Measurements from ENCODE around the gene MCHR1.
"Not testable (repeated sequence)": the region's sequence is repeated elsewhere in the genome, so short reads cannot be mapped to it uniquely, and the experiment has no call there.

Gene MCHR1

DNA sequence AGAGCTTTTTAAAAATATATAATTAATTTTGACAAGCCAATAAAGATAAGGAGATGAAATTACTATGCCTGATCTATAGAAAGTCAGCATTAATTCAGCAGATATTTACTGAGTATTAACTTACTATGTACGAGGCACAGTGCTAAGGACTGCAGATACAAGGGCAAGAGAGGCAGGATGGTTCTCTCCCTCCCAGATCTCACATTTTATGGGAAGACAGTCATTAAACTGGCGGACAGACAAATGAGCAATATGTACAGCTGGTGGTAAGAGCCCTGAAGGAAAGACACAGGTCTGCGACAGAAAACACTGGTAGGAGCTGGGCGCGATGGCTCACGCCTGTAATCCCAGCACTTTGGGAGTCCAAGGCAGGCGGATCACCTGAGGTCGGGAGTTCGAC, 36.8 kb downstream of the MCHR1 start:
- H3K4me1 ChIP-seq (ENCODE audit: control insufficient read depth, low read length), result 0 out of 2 replicates have a peak, but pooled peaks cover 4% of the 10 kb centered on the region
- no peaks in the 10 kb centered on the region for H3K36me3 ChIP-seq (ENCODE audit: control insufficient read depth, low read length)
- TF ChIP-seq EZH2phosphoT487 (IDR thresholded peaks at IDR 0.05; ENCODE audit: borderline replicate concordance, low read length), result no peak
- TF ChIP-seq CTCF (IDR thresholded peaks at IDR 0.05; ENCODE audit: low read depth, low read length, poor library complexity, severe bottlenecking), result no peak

GRCh38 chr22:40717657-40718056, 38.4 kb downstream of the MCHR1 start:
- H3K27me3 ChIP-seq (ENCODE audit: control insufficient read depth, low read length), result peaks cover 23% of the 10 kb centered on the region
- H3F3A ChIP-seq (ENCODE audit: control insufficient read depth, insufficient read depth); H3K9me2 ChIP-seq (replicated peaks; ENCODE audit: control insufficient read depth, low read length); H3K4me2 ChIP-seq (ENCODE audit: low read length); H3K9me3 ChIP-seq (ENCODE audit: control insufficient read depth, insufficient read depth, low read length); H4K20me1 ChIP-seq (ENCODE audit: control insufficient read depth, insufficient read depth, low read depth, low read length); H3K79me2 ChIP-seq (ENCODE audit: control insufficient read depth, low read length); H3K36me3 ChIP-seq (ENCODE audit: control insufficient read depth, low read length); H3K4me3 ChIP-seq (ENCODE audit: low read length); H3K4me1 ChIP-seq (ENCODE audit: control insufficient read depth, low read length); H3K27ac ChIP-seq (ENCODE audit: low read depth, low read length): not testable (repeated sequence)

More for the DNA sequence above, 36.8 kb downstream of the MCHR1 start:
- no peak overlapping the region for H3K4me3 ChIP-seq (ENCODE audit: low read length)
- H3K4me2 ChIP-seq (ENCODE audit: low read length), result no peak overlapping the region
- no peaks in the 10 kb centered on the region for H3K79me2 ChIP-seq (ENCODE audit: control insufficient read depth, low read length)
- no peaks in the 10 kb centered on the region for H3K9me3 ChIP-seq (ENCODE audit: control insufficient read depth, insufficient read depth, low read length)
- H3K27me3 ChIP-seq (ENCODE audit: control insufficient read depth, low read length), result peaks cover 23% of the 10 kb centered on the region
- no peaks in the 10 kb centered on the region for H3K9me2 ChIP-seq (replicated peaks; ENCODE audit: control insufficient read depth, low read length)
- H3K27ac ChIP-seq (ENCODE audit: low read depth, low read length), result no peak overlapping the region
- H4K20me1 ChIP-seq (ENCODE audit: control insufficient read depth, insufficient read depth, low read depth, low read length), result no peaks in the 10 kb centered on the region
- no peaks in the 10 kb centered on the region for H3F3A ChIP-seq (ENCODE audit: control insufficient read depth, insufficient read depth)

DNA sequence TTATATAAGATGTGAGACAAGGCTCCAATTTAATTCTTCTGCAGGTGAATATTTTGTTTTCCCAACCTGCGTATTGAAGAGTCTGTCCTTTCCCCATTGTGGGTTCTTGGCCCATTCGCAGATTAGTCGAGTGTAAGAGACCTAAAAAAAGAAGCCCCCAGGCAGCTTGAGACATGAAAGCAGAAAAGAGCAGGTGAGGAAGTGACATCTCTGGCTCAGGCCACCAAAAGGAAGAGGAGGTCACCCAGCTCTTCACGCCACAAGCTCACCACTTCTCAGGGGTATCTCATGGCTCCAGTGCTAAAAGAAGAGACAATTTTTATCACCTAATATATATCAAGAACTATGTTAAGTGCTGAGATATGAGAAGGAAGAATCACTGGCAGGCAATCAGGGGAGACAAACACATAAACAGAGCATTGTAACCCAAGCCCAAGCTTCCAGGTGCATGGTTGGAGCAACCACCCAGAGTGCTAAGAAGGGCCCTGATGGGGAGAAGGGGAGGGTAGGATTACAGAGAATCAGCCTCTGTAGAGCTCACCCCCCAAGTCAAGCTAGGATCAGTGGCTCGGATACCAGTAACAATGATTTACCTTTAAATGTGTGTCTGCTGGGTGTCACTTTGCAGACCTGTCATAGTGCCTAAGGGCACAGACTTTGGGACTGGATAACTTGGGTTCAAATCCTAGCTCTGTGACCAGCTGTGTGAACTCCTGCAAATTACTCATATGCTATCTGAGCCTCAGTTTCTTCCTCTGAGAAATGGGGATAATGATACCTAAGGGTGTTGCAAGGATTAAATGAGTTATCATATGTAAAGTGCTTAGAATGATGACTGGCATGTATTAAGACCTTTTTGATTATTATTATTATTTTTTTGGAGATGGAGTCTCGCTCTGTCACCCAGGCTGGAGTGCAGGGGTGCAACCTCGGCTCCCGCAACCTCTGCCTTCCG, 39.2 kb downstream of the MCHR1 start:
- Histone ChIP-seq H3K36me3 (ENCODE audit: control insufficient read depth, low read length) (no peaks in the 10 kb centered on the region), H3K4me1 (ENCODE audit: control insufficient read depth, low read length) (0 out of 2 replicates have a peak, but pooled peaks cover 4% of the 10 kb centered on the region), H3K9me2 (replicated peaks; ENCODE audit: control insufficient read depth, low read length) (no peaks in the 10 kb centered on the region), H3F3A (ENCODE audit: control insufficient read depth, insufficient read depth) (no peaks in the 10 kb centered on the region), H3K27ac (ENCODE audit: low read depth, low read length) (no peak overlapping the region), H3K4me2 (ENCODE audit: low read length) (no peak overlapping the region), H3K27me3 (ENCODE audit: control insufficient read depth, low read length) (peaks cover 17% of the 10 kb centered on the region), H3K4me3 (ENCODE audit: low read length) (no peak overlapping the region), H3K79me2 (ENCODE audit: control insufficient read depth, low read length) (no peaks in the 10 kb centered on the region), H4K20me1 (ENCODE audit: control insufficient read depth, insufficient read depth, low read depth, low read length) (no peaks in the 10 kb centered on the region), H3K9me3 (ENCODE audit: control insufficient read depth, insufficient read depth, low read length) (no peaks in the 10 kb centered on the region)
- TF ChIP-seq EZH2phosphoT487 (IDR thresholded peaks at IDR 0.05; ENCODE audit: borderline replicate concordance, low read length) (no peak), CTCF (IDR thresholded peaks at IDR 0.05; ENCODE audit: low read depth, low read length, poor library complexity, severe bottlenecking) (no peak)

- H3K27ac ChIP-seq (ENCODE audit: low read depth, low read length), result no peak overlapping the region
- H3K9me2 ChIP-seq (replicated peaks; ENCODE audit: control insufficient read depth, low read length), result no peaks in the 10 kb centered on the region
- TF ChIP-seq CTCF (IDR thresholded peaks at IDR 0.05; ENCODE audit: low read depth, low read length, poor library complexity, severe bottlenecking) (no peak), EZH2phosphoT487 (IDR thresholded peaks at IDR 0.05; ENCODE audit: borderline replicate concordance, low read length) (no peak)
- H3K36me3 ChIP-seq (ENCODE audit: control insufficient read depth, low read length), result no peaks in the 10 kb centered on the region
- H4K20me1 ChIP-seq (ENCODE audit: control insufficient read depth, insufficient read depth, low read depth, low read length), result no peaks in the 10 kb centered on the region
- no peaks in the 10 kb centered on the region for H3K9me3 ChIP-seq (ENCODE audit: control insufficient read depth, insufficient read depth, low read length)
- no peaks in the 10 kb centered on the region for H3F3A ChIP-seq (ENCODE audit: control insufficient read depth, insufficient read depth)
- H3K79me2 ChIP-seq (ENCODE audit: control insufficient read depth, low read length), result no peaks in the 10 kb centered on the region
- 0 out of 2 replicates have a peak, but pooled peaks cover 4% of the 10 kb centered on the region for H3K4me1 ChIP-seq (ENCODE audit: control insufficient read depth, low read length)
- H3K4me2 ChIP-seq (ENCODE audit: low read length), result no peak overlapping the region
- H3K27me3 ChIP-seq (ENCODE audit: control insufficient read depth, low read length), result peaks cover 16% of the 10 kb centered on the region
- no peak overlapping the region for H3K4me3 ChIP-seq (ENCODE audit: low read length)
Observed at GRCh38 chr22:40719599-40719998, 40.3 kb downstream of the MCHR1 start.

GRCh38 chr22:40720156-40720537, 40.9 kb downstream of the MCHR1 start:
- H3K4me1 ChIP-seq (ENCODE audit: control insufficient read depth, low read length); H3K36me3 ChIP-seq (ENCODE audit: control insufficient read depth, low read length); H3K9me3 ChIP-seq (ENCODE audit: control insufficient read depth, insufficient read depth, low read length); H3K4me3 ChIP-seq (ENCODE audit: low read length); H4K20me1 ChIP-seq (ENCODE audit: control insufficient read depth, insufficient read depth, low read depth, low read length); H3F3A ChIP-seq (ENCODE audit: control insufficient read depth, insufficient read depth); H3K27ac ChIP-seq (ENCODE audit: low read depth, low read length); H3K79me2 ChIP-seq (ENCODE audit: control insufficient read depth, low read length); H3K4me2 ChIP-seq (ENCODE audit: low read length); H3K9me2 ChIP-seq (replicated peaks; ENCODE audit: control insufficient read depth, low read length): not testable (repeated sequence)
- peaks cover 12% of the 10 kb centered on the region for H3K27me3 ChIP-seq (ENCODE audit: control insufficient read depth, low read length)

Measured in DOHH2 (cell line).